A172 (cell line): ENCODE data around the gene HSPA12A. TPM values are rescaled to one million over a fixed set of nuclear protein-coding genes. Genes with fewer than 3 reads are reported as not detected.

Source experiments
- DNase-seq: peaks from one replicate; pipeline ENCODE4 v3.0.0-alpha.2; 2015; ENCODE audit warnings: low spot score
- total RNA-seq: library from RNA; depleted of rRNA; stranded (reverse); fragments of >200 nt; shearing (Covaris generic); gene quantifications from 2 replicates; pipeline ENCODE4 v1.2.3, GENCODE V29; 2014

HSPA12A gene
- total RNA-seq, 1 experiment from 2014 or later = 12.1 TPM

GRCh38 chr10:116668446-116668845, 73.9 kb downstream of the HSPA12A start:
- no peak for DNase-seq

GRCh38 chr10:116668018-116668417, 74.3 kb downstream of the HSPA12A start:
- no peak for DNase-seq

GRCh38 chr10:116667484-116667883, 74.9 kb downstream of the HSPA12A start:
- no peak for DNase-seq

- no peak for DNase-seq
These were observed 76.7 kb downstream of the HSPA12A start for GRCh38 chr10:116665541-116666125.

GRCh38 chr10:116664631-116665030, 77.7 kb downstream of the HSPA12A start:
- no peak for DNase-seq

- DNase-seq = no peak
These were observed 79.0 kb downstream of the HSPA12A start for GRCh38 chr10:116663342-116663741.

GRCh38 chr10:116660860-116661259, 81.5 kb downstream of the HSPA12A start:
- no peak for DNase-seq

GRCh38 chr10:116659049-116659670, 83.2 kb downstream of the HSPA12A start:
- DNase-seq = no peak

GRCh38 chr10:116657863-116658551, 84.4 kb downstream of the HSPA12A start:
- no peak for DNase-seq

- DNase-seq = no peak
These were observed 86.3 kb downstream of the HSPA12A start for GRCh38 chr10:116656044-116656443.

- DNase-seq = no peak
These were observed 86.8 kb downstream of the HSPA12A start for GRCh38 chr10:116655568-116655967.

- DNase-seq = no peak
These were observed 87.5 kb downstream of the HSPA12A start for GRCh38 chr10:116654816-116655215.

GRCh38 chr10:116653885-116654284, 88.5 kb downstream of the HSPA12A start:
- DNase-seq = no peak

GRCh38 chr10:116648903-116649302, 93.5 kb downstream of the HSPA12A start:
- DNase-seq = no peak

- no peak for DNase-seq
These were observed 95.9 kb downstream of the HSPA12A start for GRCh38 chr10:116646502-116646901.

- DNase-seq = no peak
These were observed 104.5 kb downstream of the HSPA12A start for GRCh38 chr10:116637830-116638229.

GRCh38 chr10:116636976-116637375, 105.4 kb downstream of the HSPA12A start:
- no peak for DNase-seq

GRCh38 chr10:116636385-116636784, 106.0 kb downstream of the HSPA12A start:
- DNase-seq = no peak

- no peak for DNase-seq
These were observed 108.0 kb downstream of the HSPA12A start for GRCh38 chr10:116634126-116634975.

- DNase-seq = no peak
These were observed 109.2 kb downstream of the HSPA12A start for GRCh38 chr10:116633216-116633600.

- no peak for DNase-seq
These were observed 109.7 kb downstream of the HSPA12A start for GRCh38 chr10:116632596-116633215.

GRCh38 chr10:116631871-116632295, 110.5 kb downstream of the HSPA12A start:
- no peak for DNase-seq
